ENCODE data around the gene CSPG5. TPM values are rescaled to one million over a fixed set of nuclear protein-coding genes. Genes with fewer than 3 reads are reported as not detected.
A peak's percentile ranks its signal among the peaks of the same experiment; 100 is the strongest.

CSPG5 gene, protein sequence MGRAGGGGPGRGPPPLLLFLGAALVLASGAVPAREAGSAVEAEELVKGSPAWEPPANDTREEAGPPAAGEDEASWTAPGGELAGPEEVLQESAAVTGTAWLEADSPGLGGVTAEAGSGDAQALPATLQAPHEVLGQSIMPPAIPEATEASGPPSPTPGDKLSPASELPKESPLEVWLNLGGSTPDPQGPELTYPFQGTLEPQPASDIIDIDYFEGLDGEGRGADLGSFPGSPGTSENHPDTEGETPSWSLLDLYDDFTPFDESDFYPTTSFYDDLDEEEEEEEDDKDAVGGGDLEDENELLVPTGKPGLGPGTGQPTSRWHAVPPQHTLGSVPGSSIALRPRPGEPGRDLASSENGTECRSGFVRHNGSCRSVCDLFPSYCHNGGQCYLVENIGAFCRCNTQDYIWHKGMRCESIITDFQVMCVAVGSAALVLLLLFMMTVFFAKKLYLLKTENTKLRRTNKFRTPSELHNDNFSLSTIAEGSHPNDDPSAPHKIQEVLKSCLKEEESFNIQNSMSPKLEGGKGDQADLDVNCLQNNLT
- under 1 TPM; 0.12 to 0.40 TPM for polyA plus RNA-seq

GRCh38 chr3:47578691-47579632 is at the start of gene CSPG5:
Gene CSPG5, minus strand, starts transcription at chr3:47578865. Its CDS starts 172 bp downstream, at chr3:47578693.
- 4 to 8% methylated on average over 49 to 121 of the region's 121 CpGs for WGBS, 2 donors

DNA sequence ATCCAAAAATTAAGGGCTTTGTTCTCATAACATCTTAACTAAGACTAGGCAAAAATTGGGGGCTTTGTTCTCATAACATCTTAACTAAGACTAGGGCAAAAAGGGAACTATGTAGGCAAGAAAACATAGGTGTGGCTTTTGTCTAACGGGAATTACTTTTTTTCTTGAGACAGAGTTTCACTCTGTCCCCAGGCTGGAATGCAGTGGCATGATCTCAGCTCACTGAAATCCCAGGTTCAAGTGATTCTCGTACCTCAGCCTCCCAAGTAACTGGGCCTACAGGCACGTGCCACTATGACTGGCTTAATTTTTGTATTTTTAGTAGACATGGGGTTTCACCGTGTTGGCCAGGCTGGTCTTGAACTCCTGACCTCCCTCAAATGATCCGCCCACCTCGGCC is 49.8 kb upstream of the CSPG5 start:
- no peaks in the 10 kb centered on the region for H3K27me3 ChIP-seq (ENCODE audit: control insufficient read depth in 1 of 2, insufficient read depth in 2 of 2, low read length in 2 of 2)
- 91 to 92% methylated on average over 6 of the region's 6 CpGs for WGBS, 2 donors
- peaks cover 7 to 10% of the 10 kb centered on the region in 2 donors for H3K36me3 ChIP-seq (ENCODE audit: control insufficient read depth in 2 of 2, insufficient read depth in 2 of 2, low read length in 1 of 2)
- no peaks in the 10 kb centered on the region for H3K4me1 ChIP-seq (ENCODE audit: control insufficient read depth in 2 of 2, insufficient read depth in 2 of 2, low read length in 1 of 2)
- no peak overlapping the region for H3K27ac ChIP-seq (ENCODE audit: low read depth in 2 of 2, low read length in 1 of 2)
- H3K4me3 ChIP-seq (ENCODE audit: low read depth in 1 of 2, low read length in 2 of 2) = no peak overlapping the region
- no peaks in the 10 kb centered on the region for H3K9me3 ChIP-seq (ENCODE audit: control insufficient read depth in 2 of 2, insufficient read depth in 1 of 2, low read depth in 1 of 2, low read length in 1 of 2)

More at GRCh38 chr3:47578691-47579632, at the start of gene CSPG5:
- H3K36me3 ChIP-seq (ENCODE audit: control insufficient read depth in 2 of 2, insufficient read depth in 2 of 2, low read length in 1 of 2) = no peaks in the 10 kb centered on the region
- H3K27ac ChIP-seq (ENCODE audit: low read depth in 2 of 2, low read length in 1 of 2) = no peak within 1 kb of the TSS
- H3K27me3 ChIP-seq (ENCODE audit: control insufficient read depth in 1 of 2, insufficient read depth in 2 of 2, low read length in 2 of 2) = no peaks in the 10 kb centered on the region
- peaks cover 0 to 2% of the 10 kb centered on the region in 2 donors for H3K9me3 ChIP-seq (ENCODE audit: control insufficient read depth in 2 of 2, insufficient read depth in 1 of 2, low read depth in 1 of 2, low read length in 1 of 2)
- H3K4me3 ChIP-seq (ENCODE audit: low read depth in 1 of 2, low read length in 2 of 2) = peak within 1 kb of the TSS; percentile 61 to 63
- H3K4me1 ChIP-seq (ENCODE audit: control insufficient read depth in 2 of 2, insufficient read depth in 2 of 2, low read length in 1 of 2) = peaks cover 5 to 11% of the 10 kb centered on the region in 2 donors

- H3K4me3 ChIP-seq (ENCODE audit: low read depth in 1 of 2, low read length in 2 of 2) = no peak overlapping the region
- no peak overlapping the region for H3K27ac ChIP-seq (ENCODE audit: low read depth in 2 of 2, low read length in 1 of 2)
- H3K4me1 ChIP-seq (ENCODE audit: control insufficient read depth in 2 of 2, insufficient read depth in 2 of 2, low read length in 1 of 2) = no peaks in the 10 kb centered on the region
- no peaks in the 10 kb centered on the region for H3K9me3 ChIP-seq (ENCODE audit: control insufficient read depth in 2 of 2, insufficient read depth in 1 of 2, low read depth in 1 of 2, low read length in 1 of 2)
- 82 to 84% methylated on average over 3 of the region's 3 CpGs for WGBS, 2 donors
- H3K36me3 ChIP-seq (ENCODE audit: control insufficient read depth in 2 of 2, insufficient read depth in 2 of 2, low read length in 1 of 2) = peaks cover 5 to 9% of the 10 kb centered on the region in 2 donors
- no peaks in the 10 kb centered on the region for H3K27me3 ChIP-seq (ENCODE audit: control insufficient read depth in 1 of 2, insufficient read depth in 2 of 2, low read length in 2 of 2)
Measured at GRCh38 chr3:47622671-47623461, 44.2 kb upstream of the CSPG5 start.

- 65 to 69% methylated on average over 5 of the region's 5 CpGs for WGBS, 2 donors
- Histone ChIP-seq H3K4me3 (ENCODE audit: low read depth in 1 of 2, low read length in 2 of 2) (no peak overlapping the region), H3K36me3 (ENCODE audit: control insufficient read depth in 2 of 2, insufficient read depth in 2 of 2, low read length in 1 of 2) (peaks cover 5 to 14% of the 10 kb centered on the region in 2 donors)
Measured at GRCh38 chr3:47617086-47618010, 38.7 kb upstream of the CSPG5 start.

GRCh38 chr3:47614788-47615187 is 36.1 kb upstream of the CSPG5 start:
- Histone ChIP-seq H3K4me1 (ENCODE audit: control insufficient read depth in 2 of 2, insufficient read depth in 2 of 2, low read length in 1 of 2) (no peaks in the 10 kb centered on the region), H3K9me3 (ENCODE audit: control insufficient read depth in 2 of 2, insufficient read depth in 1 of 2, low read depth in 1 of 2, low read length in 1 of 2) (no peaks in the 10 kb centered on the region), H3K4me3 (ENCODE audit: low read depth in 1 of 2, low read length in 2 of 2) (no peak overlapping the region), H3K36me3 (ENCODE audit: control insufficient read depth in 2 of 2, insufficient read depth in 2 of 2, low read length in 1 of 2) (peaks cover 9 to 19% of the 10 kb centered on the region in 2 donors), H3K27ac (ENCODE audit: low read depth in 2 of 2, low read length in 1 of 2) (no peak overlapping the region), H3K27me3 (ENCODE audit: control insufficient read depth in 1 of 2, insufficient read depth in 2 of 2, low read length in 2 of 2) (no peaks in the 10 kb centered on the region)
- WGBS, 2 donors = 93 to 94% methylated on average over 2 of the region's 2 CpGs

More at GRCh38 chr3:47617086-47618010, 38.7 kb upstream of the CSPG5 start:
- no peaks in the 10 kb centered on the region for H3K4me1 ChIP-seq (ENCODE audit: control insufficient read depth in 2 of 2, insufficient read depth in 2 of 2, low read length in 1 of 2)
- no peak overlapping the region for H3K27ac ChIP-seq (ENCODE audit: low read depth in 2 of 2, low read length in 1 of 2)
- H3K9me3 ChIP-seq (ENCODE audit: control insufficient read depth in 2 of 2, insufficient read depth in 1 of 2, low read depth in 1 of 2, low read length in 1 of 2) = no peaks in the 10 kb centered on the region
- H3K27me3 ChIP-seq (ENCODE audit: control insufficient read depth in 1 of 2, insufficient read depth in 2 of 2, low read length in 2 of 2) = no peaks in the 10 kb centered on the region

GRCh38 chr3:47613722-47614121 is 35.1 kb upstream of the CSPG5 start:
- H3K4me3 ChIP-seq (ENCODE audit: low read depth in 1 of 2, low read length in 2 of 2) = no peak overlapping the region
- no peaks in the 10 kb centered on the region for H3K9me3 ChIP-seq (ENCODE audit: control insufficient read depth in 2 of 2, insufficient read depth in 1 of 2, low read depth in 1 of 2, low read length in 1 of 2)
- H3K27ac ChIP-seq (ENCODE audit: low read depth in 2 of 2, low read length in 1 of 2) = no peak overlapping the region
- WGBS, 2 donors = 76 to 77% methylated on average over 4 of the region's 4 CpGs
- H3K27me3 ChIP-seq (ENCODE audit: control insufficient read depth in 1 of 2, insufficient read depth in 2 of 2, low read length in 2 of 2) = no peaks in the 10 kb centered on the region
- no peaks in the 10 kb centered on the region for H3K4me1 ChIP-seq (ENCODE audit: control insufficient read depth in 2 of 2, insufficient read depth in 2 of 2, low read length in 1 of 2)
- peaks cover 6 to 13% of the 10 kb centered on the region in 2 donors for H3K36me3 ChIP-seq (ENCODE audit: control insufficient read depth in 2 of 2, insufficient read depth in 2 of 2, low read length in 1 of 2)

- H3K36me3 ChIP-seq (ENCODE audit: control insufficient read depth in 2 of 2, insufficient read depth in 2 of 2, low read length in 1 of 2) = peaks cover 8 to 12% of the 10 kb centered on the region in 2 donors
Measured at GRCh38 chr3:47612879-47613278, 34.2 kb upstream of the CSPG5 start.

GRCh38 chr3:47612178-47612577 is 33.5 kb upstream of the CSPG5 start:
- Histone ChIP-seq H3K36me3 (ENCODE audit: control insufficient read depth in 2 of 2, insufficient read depth in 2 of 2, low read length in 1 of 2) (peaks cover 8 to 9% of the 10 kb centered on the region in 2 donors), H3K27ac (ENCODE audit: low read depth in 2 of 2, low read length in 1 of 2) (no peak overlapping the region), H3K9me3 (ENCODE audit: control insufficient read depth in 2 of 2, insufficient read depth in 1 of 2, low read depth in 1 of 2, low read length in 1 of 2) (no peaks in the 10 kb centered on the region), H3K27me3 (ENCODE audit: control insufficient read depth in 1 of 2, insufficient read depth in 2 of 2, low read length in 2 of 2) (no peaks in the 10 kb centered on the region), H3K4me1 (ENCODE audit: control insufficient read depth in 2 of 2, insufficient read depth in 2 of 2, low read length in 1 of 2) (no peaks in the 10 kb centered on the region), H3K4me3 (ENCODE audit: low read depth in 1 of 2, low read length in 2 of 2) (no peak overlapping the region)

More at GRCh38 chr3:47612879-47613278, 34.2 kb upstream of the CSPG5 start:
- Histone ChIP-seq H3K4me3 (ENCODE audit: low read depth in 1 of 2, low read length in 2 of 2) (no peak overlapping the region), H3K4me1 (ENCODE audit: control insufficient read depth in 2 of 2, insufficient read depth in 2 of 2, low read length in 1 of 2) (no peaks in the 10 kb centered on the region), H3K27ac (ENCODE audit: low read depth in 2 of 2, low read length in 1 of 2) (no peak overlapping the region), H3K9me3 (ENCODE audit: control insufficient read depth in 2 of 2, insufficient read depth in 1 of 2, low read depth in 1 of 2, low read length in 1 of 2) (no peaks in the 10 kb centered on the region), H3K27me3 (ENCODE audit: control insufficient read depth in 1 of 2, insufficient read depth in 2 of 2, low read length in 2 of 2) (no peaks in the 10 kb centered on the region)
- 85 to 99% methylated on average over 2 of the region's 2 CpGs for WGBS, 2 donors

Data from esophagus (tissue), 2 donors.